Measurements from ENCODE around the gene MADD. TPM values are rescaled to one million over a fixed set of nuclear protein-coding genes. Genes with fewer than 3 reads are reported as not detected.

MADD gene
- total and polyA plus RNA-seq, 2 experiments from 2014 or later = 13.4 to 43.8 TPM

GRCh38 chr11:47378010-47378835, 108.3 kb downstream of the MADD start, which contains the start of gene SPI1 (continued):
- TF ChIP-seq REST (IDR thresholded peaks at IDR 0.05; ENCODE audit: unreplicated experiment) = no peak

DNA sequence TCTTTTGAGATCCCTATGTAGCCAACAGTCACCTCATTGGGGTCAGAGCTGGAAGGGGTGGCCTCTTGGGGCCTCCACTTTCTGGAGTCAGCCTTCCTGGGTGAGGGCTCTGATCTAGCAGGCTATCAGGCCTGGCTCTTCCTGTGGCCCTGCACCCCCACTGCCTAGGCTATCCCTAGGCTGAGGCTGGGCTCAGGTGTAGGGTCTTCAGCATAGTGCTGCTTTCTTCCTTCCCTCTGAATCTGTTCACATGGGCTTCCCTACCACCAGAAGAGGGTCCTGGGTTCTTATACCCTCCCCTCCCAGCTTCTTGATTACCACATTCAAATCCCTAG, 108.9 kb downstream of the MADD start:
- H3K4me1 ChIP-seq (ENCODE audit: insufficient read depth) = no peaks in the 10 kb centered on the region; the same call in 1 of the 2 replicates
- H4K20me1 ChIP-seq (replicated peaks; ENCODE audit: insufficient read depth) = no peaks in the 10 kb centered on the region
- H3K36me3 Mint-ChIP-seq (ENCODE audit: low read depth) = no peaks in the 10 kb centered on the region
- no peak overlapping the region for H3K4me2 ChIP-seq
- H3K9me2 ChIP-seq (ENCODE audit: insufficient read depth) = 0 out of 2 replicates have a peak, but pooled peaks cover 2% of the 10 kb centered on the region
- no peak overlapping the region for H3K27ac Mint-ChIP-seq
- no peaks in the 10 kb centered on the region for H3F3A ChIP-seq (replicated peaks; ENCODE audit: low read depth)
- peak overlapping the region; percentile 99 for H2AFZ ChIP-seq
- ATAC-seq = no peak
- peaks cover 5% of the 10 kb centered on the region for H3K27me3 Mint-ChIP-seq (ENCODE audit: insufficient read depth, low read depth, poor library complexity)
- TF ChIP-seq CREB1 (CRISPR knock-in tag; IDR thresholded peaks at IDR 0.05; ENCODE audit: low read depth) = no peak
- TF ChIP-seq STAT1 (IDR thresholded peaks at IDR 0.05; ENCODE audit: unreplicated experiment) = no peak
- no peak for TF ChIP-seq ZNF331 (CRISPR knock-in tag; IDR thresholded peaks at IDR 0.05; ENCODE audit: low read depth)
- no peak for TF ChIP-seq EZH2 (IDR thresholded peaks at IDR 0.05; ENCODE audit: low read depth, unreplicated experiment)
- TF ChIP-seq EZH2phosphoT487 (IDR thresholded peaks at IDR 0.05; ENCODE audit: unreplicated experiment) = no peak
- TF ChIP-seq REST (IDR thresholded peaks at IDR 0.05; ENCODE audit: unreplicated experiment) = no peak
- no peak for TF ChIP-seq NANOG (IDR thresholded peaks at IDR 0.05; ENCODE audit: borderline replicate concordance)
- TF ChIP-seq JUNB (IDR thresholded peaks at IDR 0.05; ENCODE audit: unreplicated experiment) = no peak
- no peak for TF ChIP-seq ETS1 (IDR thresholded peaks at IDR 0.05)
- no peak for TF ChIP-seq POLR2AphosphoS5 (IDR thresholded peaks at IDR 0.05; ENCODE audit: low read depth)
- TF ChIP-seq, protein P1, sequence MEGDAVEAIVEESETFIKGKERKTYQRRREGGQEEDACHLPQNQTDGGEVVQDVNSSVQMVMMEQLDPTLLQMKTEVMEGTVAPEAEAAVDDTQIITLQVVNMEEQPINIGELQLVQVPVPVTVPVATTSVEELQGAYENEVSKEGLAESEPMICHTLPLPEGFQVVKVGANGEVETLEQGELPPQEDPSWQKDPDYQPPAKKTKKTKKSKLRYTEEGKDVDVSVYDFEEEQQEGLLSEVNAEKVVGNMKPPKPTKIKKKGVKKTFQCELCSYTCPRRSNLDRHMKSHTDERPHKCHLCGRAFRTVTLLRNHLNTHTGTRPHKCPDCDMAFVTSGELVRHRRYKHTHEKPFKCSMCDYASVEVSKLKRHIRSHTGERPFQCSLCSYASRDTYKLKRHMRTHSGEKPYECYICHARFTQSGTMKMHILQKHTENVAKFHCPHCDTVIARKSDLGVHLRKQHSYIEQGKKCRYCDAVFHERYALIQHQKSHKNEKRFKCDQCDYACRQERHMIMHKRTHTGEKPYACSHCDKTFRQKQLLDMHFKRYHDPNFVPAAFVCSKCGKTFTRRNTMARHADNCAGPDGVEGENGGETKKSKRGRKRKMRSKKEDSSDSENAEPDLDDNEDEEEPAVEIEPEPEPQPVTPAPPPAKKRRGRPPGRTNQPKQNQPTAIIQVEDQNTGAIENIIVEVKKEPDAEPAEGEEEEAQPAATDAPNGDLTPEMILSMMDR (conservative IDR thresholded peaks at IDR 0.05; ENCODE audit: low read depth in 2 of 2) = no peak
- no peak for TF ChIP-seq ZNF114 (CRISPR knock-in tag; IDR thresholded peaks at IDR 0.05)
- H3K27me3 ChIP-seq (ENCODE audit: insufficient read depth) = no peaks in the 10 kb centered on the region
- no peak overlapping the region for H3K27ac ChIP-seq (ENCODE audit: low read depth)
- H3K79me2 ChIP-seq (replicated peaks; ENCODE audit: insufficient read depth) = no peaks in the 10 kb centered on the region
- H3K4me3 Mint-ChIP-seq = no peak overlapping the region
- H3K4me3 ChIP-seq = no peak overlapping the region
- H3K4me1 Mint-ChIP-seq = peaks cover 3% of the 10 kb centered on the region; the same call in 2 of the 3 replicates
- no peaks in the 10 kb centered on the region for H3K36me3 ChIP-seq (ENCODE audit: insufficient read depth)
- H3K9me3 Mint-ChIP-seq = no peaks in the 10 kb centered on the region; the same call in 2 of the 3 replicates
- no peak for DNase-seq (ENCODE audit: low spot score)

Measured in GM23338 (cell line).